ENCODE measurements around the gene DHRS9.
"Not testable (repeated sequence)": the region's sequence is repeated elsewhere in the genome, so short reads cannot be mapped to it uniquely, and the experiment has no call there.

Gene DHRS9

GRCh38 chr2:169119123-169119760 is 49.9 kb downstream of the DHRS9 start:
- Mint-ChIP-seq H3K4me1 (peaks cover 9% of the 10 kb centered on the region), H3K36me3 (ENCODE audit: low read depth) (peaks cover 7% of the 10 kb centered on the region), H3K27me3 (ENCODE audit: low read depth) (no peaks in the 10 kb centered on the region), H3K27ac (peak overlapping the region in 1 of 3 experiments; percentile 1), H3K9me3 (peaks cover 5% of the 10 kb centered on the region), H3K4me3 (no peak overlapping the region)
- no peak for TF ChIP-seq CTCF (IDR thresholded peaks at IDR 0.05; ENCODE audit: unreplicated experiment in 3 of 3)

GRCh38 chr2:169119851-169120250 is 50.5 kb downstream of the DHRS9 start:
- peaks cover 5% of the 10 kb centered on the region for H3K9me3 Mint-ChIP-seq
- no peaks in the 10 kb centered on the region for H3K27me3 Mint-ChIP-seq (ENCODE audit: low read depth)
- TF ChIP-seq CTCF (IDR thresholded peaks at IDR 0.05; ENCODE audit: unreplicated experiment in 3 of 3) = no peak
- peak overlapping the region in 1 of 3 experiments; percentile 1 for H3K27ac Mint-ChIP-seq
- no peak overlapping the region for H3K4me3 Mint-ChIP-seq
- peaks cover 7% of the 10 kb centered on the region for H3K36me3 Mint-ChIP-seq (ENCODE audit: low read depth)
- peaks cover 9% of the 10 kb centered on the region for H3K4me1 Mint-ChIP-seq

- Mint-ChIP-seq H3K9me3 (no peaks in the 10 kb centered on the region), H3K4me1 (no peaks in the 10 kb centered on the region), H3K27ac (no peak overlapping the region), H3K4me3 (no peak overlapping the region), H3K36me3 (ENCODE audit: low read depth) (no peaks in the 10 kb centered on the region), H3K27me3 (ENCODE audit: low read depth) (peaks cover 4% of the 10 kb centered on the region)
- TF ChIP-seq CTCF (IDR thresholded peaks at IDR 0.05; ENCODE audit: unreplicated experiment in 3 of 3) = no peak
Measured at GRCh38 chr2:169129703-169130243, 60.4 kb downstream of the DHRS9 start.

GRCh38 chr2:169131587-169132512 is 62.5 kb downstream of the DHRS9 start:
- no peaks in the 10 kb centered on the region for H3K9me3 Mint-ChIP-seq
- TF ChIP-seq CTCF (IDR thresholded peaks at IDR 0.05; ENCODE audit: unreplicated experiment in 3 of 3) = peak; percentile 77 to 83 (median 80)
- H3K4me3 Mint-ChIP-seq = no peak overlapping the region
- no peaks in the 10 kb centered on the region for H3K4me1 Mint-ChIP-seq
- no peaks in the 10 kb centered on the region for H3K36me3 Mint-ChIP-seq (ENCODE audit: low read depth)
- H3K27ac Mint-ChIP-seq = no peak overlapping the region
- H3K27me3 Mint-ChIP-seq (ENCODE audit: low read depth) = no peaks in the 10 kb centered on the region

GRCh38 chr2:169134272-169134671 is 64.9 kb downstream of the DHRS9 start:
- H3K36me3 Mint-ChIP-seq (ENCODE audit: low read depth); H3K27me3 Mint-ChIP-seq (ENCODE audit: low read depth); H3K9me3 Mint-ChIP-seq; H3K4me1 Mint-ChIP-seq; H3K27ac Mint-ChIP-seq; H3K4me3 Mint-ChIP-seq: not testable (repeated sequence)

- not testable (repeated sequence) for H3K27ac Mint-ChIP-seq; H3K36me3 Mint-ChIP-seq (ENCODE audit: low read depth)
Measured at GRCh38 chr2:169136428-169136827, 67.1 kb downstream of the DHRS9 start.

More at GRCh38 chr2:169136428-169136827, 67.1 kb downstream of the DHRS9 start:
- H3K27me3 Mint-ChIP-seq (ENCODE audit: low read depth); H3K4me3 Mint-ChIP-seq; H3K9me3 Mint-ChIP-seq; H3K4me1 Mint-ChIP-seq: not testable (repeated sequence)

Data from nephron (organoid).